OCI-LY7 (cell line): ENCODE measurements around the gene GRID1.

Source experiments
- CTCF ChIP-seq: fragments of 200-600 bp; sonication (generic); conservative IDR thresholded peaks from 2 replicates; pipeline ENCODE4 v1.5.1; 2014; ENCODE audit warnings: mild to moderate bottlenecking, antibody characterized with exemption, low read length, moderate library complexity, mixed read lengths
- EZH2phosphoT487 ChIP-seq: fragments of 200-600 bp; sonication (generic); IDR thresholded peaks from 2 replicates; pipeline ENCODE4 v1.6.1; 2018; ENCODE audit warnings: low read depth, borderline replicate concordance, mild to moderate bottlenecking, mixed run types, antibody characterized with exemption, low read length, moderate library complexity, mixed read lengths

GRCh38 chr10:86003201-86003621 lies 363.4 kb downstream of the GRID1 start:
- TF ChIP-seq CTCF (no peak), EZH2phosphoT487 (no peak)
